Thymus (tissue), 11 donors: ENCODE data around the gene TGIF2. TPM values are rescaled to one million over a fixed set of nuclear protein-coding genes. Genes with fewer than 3 reads are reported as not detected.
"Not testable (repeated sequence)": the region's sequence is repeated elsewhere in the genome, so short reads cannot be mapped to it uniquely, and the experiment has no call there.

Source experiments
- DNase-seq, 9 donors: peaks; one replicate each; pipeline ENCODE4 v3.0.0-alpha.2; 2013; ENCODE audit warnings: low spot score in 9 of 9, low read depth in 6 of 9, missing footprints in 1 of 9
- H3K27ac ChIP-seq, 2 donors: one replicate each; pipeline ENCODE4 v1.5.1; 2013; ENCODE audit warnings: control low read depth in 1 of 2, low read depth in 1 of 2, low read length in 1 of 2, mild to moderate bottlenecking in 1 of 2, moderate library complexity in 1 of 2
- H3K27me3 ChIP-seq, 2 donors: one replicate each; pipeline ENCODE4 v1.5.1; 2013; ENCODE audit warnings: low read length in 1 of 2; ENCODE audit not compliant: control insufficient read depth in 2 of 2, insufficient read depth in 1 of 2
- H3K36me3 ChIP-seq, 2 donors: one replicate each; pipeline ENCODE4 v1.5.1; 2013; ENCODE audit warnings: low read length in 1 of 2, mild to moderate bottlenecking in 1 of 2, moderate library complexity in 1 of 2; ENCODE audit not compliant: control insufficient read depth in 2 of 2, insufficient read depth in 2 of 2
- H3K4me1 ChIP-seq, 2 donors: one replicate each; pipeline ENCODE4 v1.5.1; 2013; ENCODE audit warnings: low read length in 2 of 2; ENCODE audit not compliant: control insufficient read depth in 2 of 2, insufficient read depth in 2 of 2
- H3K4me3 ChIP-seq, 2 donors: one replicate each; pipeline ENCODE4 v1.5.1; 2013; ENCODE audit warnings: low read length in 2 of 2, control low read depth in 1 of 2, mild to moderate bottlenecking in 1 of 2
- H3K9me3 ChIP-seq, 2 donors: one replicate each; pipeline ENCODE4 v1.5.1; 2013; ENCODE audit warnings: low read length in 1 of 2, mild to moderate bottlenecking in 1 of 2; ENCODE audit not compliant: control insufficient read depth in 2 of 2, insufficient read depth in 1 of 2
- WGBS: extraction: QIAGEN DNeasy Blood & Tissue Kit; methylation state at CpG from one replicate; pipeline ENCODE4 v1.1.7; 2013; 5-methylcytosine and 5-hydroxymethylcytosine counted together
- polyA plus RNA-seq: library from polyadenylated mRNA; stranded (reverse); fragments of 200-250 nt; gene quantifications from one replicate; pipeline ENCODE4 v1.2.3, GENCODE V29; 2013
- total RNA-seq: library from RNA; stranded (reverse); fragments of 120-200 nt; gene quantifications from one replicate; pipeline ENCODE4 v1.2.4, GENCODE V29; 2013
- donor health status: healthy.

TGIF2 gene
- total and polyA plus RNA-seq, 2 donors, result 14.2 to 17.9 TPM

DNA sequence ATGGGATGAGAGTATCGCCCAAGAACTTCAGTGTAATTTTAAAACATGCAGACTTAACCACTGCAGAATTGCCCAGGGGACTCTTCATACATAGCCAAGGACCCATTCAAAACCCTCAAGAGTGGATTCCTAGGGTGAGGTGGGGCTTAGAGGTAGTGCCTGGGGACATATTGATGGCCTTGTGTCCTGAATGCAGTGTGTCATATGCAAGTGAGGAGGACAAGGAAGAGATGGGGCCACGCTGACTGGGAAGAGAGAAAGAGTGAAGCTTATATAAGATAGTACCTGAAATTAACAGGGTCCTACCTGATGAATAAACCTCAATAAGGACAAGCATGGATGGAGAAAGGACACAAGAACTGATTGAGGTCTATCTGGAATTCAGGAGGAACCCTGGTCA, 18.1 kb upstream of the TGIF2 start:
- H3K27ac ChIP-seq, result no peak overlapping the region
- WGBS, result 98% methylated on average over 2 of the region's 2 CpGs
- H3K4me3 ChIP-seq, result no peak overlapping the region
- H3K4me1 ChIP-seq, result peaks cover 5 to 8% of the 10 kb centered on the region in 2 donors
- DNase-seq, result no peak
- H3K9me3 ChIP-seq, result no peaks in the 10 kb centered on the region
- peaks cover 0 to 3% of the 10 kb centered on the region in 2 donors for H3K36me3 ChIP-seq
- no peaks in the 10 kb centered on the region for H3K27me3 ChIP-seq

DNA sequence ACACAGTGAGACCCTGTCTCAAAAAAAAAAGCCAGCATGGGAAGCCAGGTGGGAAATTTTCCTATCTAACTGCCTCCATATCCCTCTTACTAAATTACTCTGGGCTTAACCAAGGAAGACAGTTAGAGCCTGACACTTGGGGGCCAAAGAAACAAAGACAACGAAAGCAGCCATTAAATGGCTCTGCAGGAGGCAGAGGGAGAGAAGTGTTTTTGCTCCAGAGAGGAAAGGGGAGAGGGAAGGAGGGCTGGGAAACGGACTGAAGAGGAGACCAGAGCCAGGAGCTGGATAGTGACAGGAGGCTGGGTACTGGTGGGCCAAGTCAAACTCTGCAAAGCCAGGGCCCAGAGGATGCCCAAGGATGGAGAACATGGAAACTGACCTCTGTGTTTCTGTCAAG, 10.7 kb upstream of the TGIF2 start:
- WGBS, result 97% methylated on average over 2 of the region's 2 CpGs
- peaks cover 1 to 15% of the 10 kb centered on the region in 2 donors for H3K9me3 ChIP-seq
- H3K27me3 ChIP-seq, result no peaks in the 10 kb centered on the region
- peaks cover 0 to 2% of the 10 kb centered on the region in 2 donors for H3K36me3 ChIP-seq
- H3K27ac ChIP-seq, result no peak overlapping the region
- no peak overlapping the region for H3K4me3 ChIP-seq
- H3K4me1 ChIP-seq, result no peaks in the 10 kb centered on the region
- DNase-seq, result no peak

GRCh38 chr20:36563374-36563773, 10.0 kb upstream of the TGIF2 start:
- no peaks in the 10 kb centered on the region for H3K27me3 ChIP-seq
- H3K4me3 ChIP-seq, result no peak overlapping the region
- peaks cover 1 to 15% of the 10 kb centered on the region in 2 donors for H3K9me3 ChIP-seq
- no peak overlapping the region for H3K27ac ChIP-seq
- no peaks in the 10 kb centered on the region for H3K4me1 ChIP-seq
- H3K36me3 ChIP-seq, result peaks cover 0 to 2% of the 10 kb centered on the region in 2 donors
- DNase-seq, result no peak
- WGBS, result 95% methylated on average over 1 of the region's 1 CpG

DNA sequence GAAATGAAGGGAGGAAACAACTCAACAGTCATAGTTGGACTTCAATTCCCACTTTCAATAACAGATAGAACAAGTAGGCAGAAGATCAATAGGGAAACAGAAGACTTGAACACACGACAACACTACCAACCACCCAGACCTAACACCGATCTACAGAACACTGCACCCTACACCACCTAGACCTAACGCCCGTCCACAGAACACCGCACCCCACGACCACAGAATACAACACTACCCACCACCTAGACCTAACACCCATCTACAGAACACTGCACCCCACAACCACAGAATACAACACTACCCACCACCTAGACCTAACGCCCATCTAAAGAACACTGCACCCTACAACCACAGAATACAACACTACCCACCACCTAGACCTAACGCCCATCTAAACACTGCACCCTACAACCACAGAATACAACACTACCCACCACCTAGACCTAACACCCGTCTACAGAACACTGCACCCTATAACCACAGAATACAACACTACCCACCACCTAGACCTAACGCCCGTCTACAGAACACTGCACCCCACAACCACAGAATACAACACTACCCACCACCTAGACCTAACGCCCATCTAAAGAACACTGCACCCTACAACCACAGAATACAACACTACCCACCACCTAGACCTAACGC, 9.2 kb upstream of the TGIF2 start:
- DNase-seq, H3K27me3 ChIP-seq, H3K27ac ChIP-seq, H3K4me3 ChIP-seq, H3K36me3 ChIP-seq, H3K4me1 ChIP-seq: not testable (repeated sequence)
- peaks cover 1 to 15% of the 10 kb centered on the region in 2 donors for H3K9me3 ChIP-seq
- WGBS, result 97% methylated on average over 13 of the region's 13 CpGs

DNA sequence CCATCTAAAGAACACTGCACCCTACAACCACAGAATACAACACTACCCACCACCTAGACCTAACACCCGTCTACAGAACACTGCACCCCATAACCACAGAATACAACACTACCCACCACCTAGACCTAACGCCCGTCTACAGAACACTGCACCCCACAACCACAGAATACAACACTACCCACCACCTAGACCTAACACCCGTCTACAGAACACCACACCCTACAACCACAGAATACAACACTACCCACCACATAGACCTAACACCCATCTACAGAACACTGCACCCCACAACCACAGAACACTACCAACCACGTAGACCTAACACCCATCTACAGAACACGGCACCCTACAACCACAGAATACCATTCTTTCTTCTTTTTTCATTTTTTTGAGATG, 8.7 kb upstream of the TGIF2 start:
- WGBS, result 93% methylated on average over 6 of the region's 6 CpGs

DNA sequence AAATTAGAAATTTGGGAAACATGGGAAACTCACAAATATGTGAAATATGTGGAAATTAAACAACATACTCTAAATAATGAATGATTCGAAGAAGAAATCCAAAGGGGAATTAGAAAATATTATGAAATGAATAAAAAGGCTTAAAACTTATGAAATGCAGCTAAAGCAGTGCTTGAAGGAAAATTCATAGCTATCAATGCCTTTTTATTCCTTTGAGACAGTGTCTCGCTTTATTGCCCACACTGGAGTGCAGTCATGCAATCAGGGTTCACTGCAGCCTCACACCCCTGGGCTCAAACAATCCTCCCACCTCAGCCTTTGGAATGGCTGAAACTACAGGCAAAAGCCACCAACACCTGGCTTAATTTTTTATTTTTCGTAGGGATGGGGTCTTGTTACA, 7.9 kb upstream of the TGIF2 start:
- H3K36me3 ChIP-seq, result peaks cover 0 to 2% of the 10 kb centered on the region in 2 donors
- DNase-seq, result no peak
- no peaks in the 10 kb centered on the region for H3K27me3 ChIP-seq
- peaks cover 1 to 15% of the 10 kb centered on the region in 2 donors for H3K9me3 ChIP-seq
- no peak overlapping the region for H3K4me3 ChIP-seq
- H3K27ac ChIP-seq, result no peak overlapping the region
- 100% methylated on average over 3 of the region's 3 CpGs for WGBS
- H3K4me1 ChIP-seq, result no peaks in the 10 kb centered on the region

More for the DNA sequence above, 8.7 kb upstream of the TGIF2 start:
- not testable (repeated sequence) for H3K36me3 ChIP-seq, H3K27ac ChIP-seq, H3K4me3 ChIP-seq, H3K4me1 ChIP-seq, DNase-seq, H3K27me3 ChIP-seq
- H3K9me3 ChIP-seq, result peaks cover 1 to 15% of the 10 kb centered on the region in 2 donors

DNA sequence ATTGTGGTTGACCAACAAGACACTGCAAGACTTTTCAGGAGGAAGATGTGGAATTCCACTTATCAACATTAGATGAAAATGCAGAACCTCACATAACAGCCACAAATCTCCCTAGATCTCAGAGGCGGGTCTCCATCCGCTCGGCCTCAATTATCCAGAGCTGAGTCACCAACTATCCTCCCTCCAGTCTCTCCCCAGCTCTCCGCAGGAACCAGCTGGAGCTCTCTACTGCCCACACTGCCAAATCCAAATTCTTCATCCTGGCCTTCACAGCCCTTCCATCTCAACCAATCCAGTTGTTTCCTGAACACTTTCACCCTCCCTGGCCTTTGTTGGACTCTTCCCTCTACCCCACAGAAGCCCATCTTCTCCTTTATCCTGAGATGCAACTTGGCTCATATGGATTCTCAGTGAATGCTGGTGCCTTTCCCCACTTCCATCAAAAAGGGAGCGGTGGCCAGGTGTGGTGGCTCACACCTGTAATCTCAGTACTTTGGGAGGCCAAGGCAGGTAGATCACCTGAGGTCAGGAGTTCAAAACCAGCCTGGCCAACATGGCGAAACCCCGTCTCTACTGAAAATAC, 3.5 kb upstream of the TGIF2 start:
- Histone ChIP-seq H3K27ac (no peak overlapping the region), H3K9me3 (peaks cover 1 to 12% of the 10 kb centered on the region in 2 donors), H3K4me1 (peaks cover 8 to 20% of the 10 kb centered on the region in 2 donors), H3K36me3 (peaks cover 0 to 2% of the 10 kb centered on the region in 2 donors), H3K27me3 (no peaks in the 10 kb centered on the region), H3K4me3 (no peak overlapping the region)
- DNase-seq, result no peak
- 95% methylated on average over 7 of the region's 7 CpGs for WGBS

GRCh38 chr20:36571564-36572504, 1.6 kb upstream of the TGIF2 start:
- H3K27me3 ChIP-seq, result no peaks in the 10 kb centered on the region
- no peaks in the 10 kb centered on the region for H3K9me3 ChIP-seq
- H3K4me3 ChIP-seq, result peak overlapping the region in 1 of 2 donors; percentile 70
- DNase-seq, result peak in 2 of 9 donors; percentile 27 to 54
- peaks cover 15 to 28% of the 10 kb centered on the region in 2 donors for H3K4me1 ChIP-seq
- WGBS, result 60% methylated on average over 17 of the region's 17 CpGs
- H3K27ac ChIP-seq, result peak overlapping the region; percentile 36 to 81
- H3K36me3 ChIP-seq, result no peaks in the 10 kb centered on the region

- DNase-seq, result peak in 3 of 9 donors; percentile 34 to 54 (median 44)
Observed at GRCh38 chr20:36572701-36573102, 695 bp upstream of the TGIF2 start.

More at GRCh38 chr20:36572701-36573102, 695 bp upstream of the TGIF2 start:
- Histone ChIP-seq H3K9me3 (no peaks in the 10 kb centered on the region), H3K27me3 (no peaks in the 10 kb centered on the region), H3K4me3 (peak overlapping the region; percentile 70 to 91), H3K36me3 (no peaks in the 10 kb centered on the region), H3K27ac (peak overlapping the region; percentile 81 to 99), H3K4me1 (peaks cover 15 to 28% of the 10 kb centered on the region in 2 donors)
- WGBS, result 29% methylated on average over 20 of the region's 20 CpGs
